Measurements from ENCODE around the gene CANX. TPM values are rescaled to one million over a fixed set of nuclear protein-coding genes. Genes with fewer than 3 reads are reported as not detected.

The CANX gene
- total and polyA plus RNA-seq, 9 of the 15 experiments (the other 6 are each of a cell fraction or from before 2014, with no cell fraction given) = 155 to 893 (median 589) TPM

DNA sequence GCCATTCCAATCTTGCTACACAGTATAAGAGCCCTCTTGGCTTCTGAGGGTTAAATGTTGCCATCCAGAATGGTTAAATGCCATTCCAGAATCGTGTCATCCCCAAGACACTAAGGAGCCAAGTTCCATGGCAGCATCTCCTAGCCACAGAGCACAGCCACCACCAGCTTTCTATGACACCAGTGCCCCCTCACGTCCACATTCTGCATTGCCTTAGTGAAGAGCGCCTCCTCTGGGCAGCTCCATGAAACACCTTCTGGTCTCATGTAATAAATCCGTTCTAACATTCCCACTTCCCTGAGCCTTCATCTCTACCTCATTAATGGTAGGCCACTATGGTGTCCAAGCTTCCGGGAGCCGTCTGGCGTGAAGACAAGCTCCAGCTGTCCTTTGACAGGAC lies 30.4 kb upstream of the CANX start (continued):
- TF ChIP-seq DDX20 (tag; IDR thresholded peaks at IDR 0.05; ENCODE audit: low read depth) (no peak), SMAD2 (IDR thresholded peaks at IDR 0.05; ENCODE audit: low read depth, low read length) (no peak), ATF1 (CRISPR knock-in tag; IDR thresholded peaks at IDR 0.05) (no peak), ATF1 (tag; IDR thresholded peaks at IDR 0.05) (no peak), KDM2B (CRISPR knock-in tag; IDR thresholded peaks at IDR 0.05) (no peak), ZNF696 (CRISPR knock-in tag; conservative IDR thresholded peaks at IDR 0.05) (no peak), SMC3 (conservative IDR thresholded peaks at IDR 0.05; ENCODE audit: insufficient read depth, low read depth, low read length) (peak; percentile 79), ARID2 (IDR thresholded peaks at IDR 0.05) (peak; percentile 65), FOXJ3 (CRISPR knock-in tag; IDR thresholded peaks at IDR 0.05) (no peak), SIRT6 (IDR thresholded peaks at IDR 0.05; ENCODE audit: low read depth, low read length) (no peak), ZNF134 (CRISPR knock-in tag; conservative IDR thresholded peaks at IDR 0.05) (no peak), GTF2E2 (tag; IDR thresholded peaks at IDR 0.05) (no peak), MYNN (IDR thresholded peaks at IDR 0.05) (0 out of 2 replicates have a peak, but pooled peaks have one; percentile 32), MYNN (CRISPR knock-in tag; IDR thresholded peaks at IDR 0.05) (no peak), XRCC4 (IDR thresholded peaks at IDR 0.05; ENCODE audit: extremely low read depth, insufficient read depth, insufficient read length) (no peak), MYBL2 (IDR thresholded peaks at IDR 0.05; ENCODE audit: low read depth) (no peak), MYBL2 (CRISPR knock-in tag; IDR thresholded peaks at IDR 0.05; ENCODE audit: borderline replicate concordance) (no peak), ZBTB17 (CRISPR knock-in tag; IDR thresholded peaks at IDR 0.05) (no peak), SRSF9 (IDR thresholded peaks at IDR 0.05; ENCODE audit: borderline replicate concordance, low read depth, low read length) (no peak), HDAC3 (IDR thresholded peaks at IDR 0.05; ENCODE audit: borderline replicate concordance, partially characterized antibody) (no peak), STAG1 (CRISPR knock-in tag; IDR thresholded peaks at IDR 0.05; ENCODE audit: borderline replicate concordance) (peak; percentile 44; the same call in 1 of the 2 replicates), NCOA4 (IDR thresholded peaks at IDR 0.05; ENCODE audit: partially characterized antibody) (no peak), MIER1 (IDR thresholded peaks at IDR 0.05; ENCODE audit: low read depth) (no peak), XRCC5 (IDR thresholded peaks at IDR 0.05; ENCODE audit: low read depth, low read length) (0 out of 2 replicates have a peak, but pooled peaks have one; percentile 35)
- TF ChIP-seq, protein P1, sequence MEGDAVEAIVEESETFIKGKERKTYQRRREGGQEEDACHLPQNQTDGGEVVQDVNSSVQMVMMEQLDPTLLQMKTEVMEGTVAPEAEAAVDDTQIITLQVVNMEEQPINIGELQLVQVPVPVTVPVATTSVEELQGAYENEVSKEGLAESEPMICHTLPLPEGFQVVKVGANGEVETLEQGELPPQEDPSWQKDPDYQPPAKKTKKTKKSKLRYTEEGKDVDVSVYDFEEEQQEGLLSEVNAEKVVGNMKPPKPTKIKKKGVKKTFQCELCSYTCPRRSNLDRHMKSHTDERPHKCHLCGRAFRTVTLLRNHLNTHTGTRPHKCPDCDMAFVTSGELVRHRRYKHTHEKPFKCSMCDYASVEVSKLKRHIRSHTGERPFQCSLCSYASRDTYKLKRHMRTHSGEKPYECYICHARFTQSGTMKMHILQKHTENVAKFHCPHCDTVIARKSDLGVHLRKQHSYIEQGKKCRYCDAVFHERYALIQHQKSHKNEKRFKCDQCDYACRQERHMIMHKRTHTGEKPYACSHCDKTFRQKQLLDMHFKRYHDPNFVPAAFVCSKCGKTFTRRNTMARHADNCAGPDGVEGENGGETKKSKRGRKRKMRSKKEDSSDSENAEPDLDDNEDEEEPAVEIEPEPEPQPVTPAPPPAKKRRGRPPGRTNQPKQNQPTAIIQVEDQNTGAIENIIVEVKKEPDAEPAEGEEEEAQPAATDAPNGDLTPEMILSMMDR (IDR thresholded peaks at IDR 0.05 in 2 of 3, conservative IDR thresholded peaks at IDR 0.05 in 1 of 3; ENCODE audit: insufficient read depth in 2 of 3, low read depth in 1 of 3, low read length in 3 of 3) = peak; percentile 100
- TF ChIP-seq, protein P2, sequence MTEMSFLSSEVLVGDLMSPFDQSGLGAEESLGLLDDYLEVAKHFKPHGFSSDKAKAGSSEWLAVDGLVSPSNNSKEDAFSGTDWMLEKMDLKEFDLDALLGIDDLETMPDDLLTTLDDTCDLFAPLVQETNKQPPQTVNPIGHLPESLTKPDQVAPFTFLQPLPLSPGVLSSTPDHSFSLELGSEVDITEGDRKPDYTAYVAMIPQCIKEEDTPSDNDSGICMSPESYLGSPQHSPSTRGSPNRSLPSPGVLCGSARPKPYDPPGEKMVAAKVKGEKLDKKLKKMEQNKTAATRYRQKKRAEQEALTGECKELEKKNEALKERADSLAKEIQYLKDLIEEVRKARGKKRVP (CRISPR knock-in tag; IDR thresholded peaks at IDR 0.05) = no peak
- TF ChIP-seq, protein P3, sequence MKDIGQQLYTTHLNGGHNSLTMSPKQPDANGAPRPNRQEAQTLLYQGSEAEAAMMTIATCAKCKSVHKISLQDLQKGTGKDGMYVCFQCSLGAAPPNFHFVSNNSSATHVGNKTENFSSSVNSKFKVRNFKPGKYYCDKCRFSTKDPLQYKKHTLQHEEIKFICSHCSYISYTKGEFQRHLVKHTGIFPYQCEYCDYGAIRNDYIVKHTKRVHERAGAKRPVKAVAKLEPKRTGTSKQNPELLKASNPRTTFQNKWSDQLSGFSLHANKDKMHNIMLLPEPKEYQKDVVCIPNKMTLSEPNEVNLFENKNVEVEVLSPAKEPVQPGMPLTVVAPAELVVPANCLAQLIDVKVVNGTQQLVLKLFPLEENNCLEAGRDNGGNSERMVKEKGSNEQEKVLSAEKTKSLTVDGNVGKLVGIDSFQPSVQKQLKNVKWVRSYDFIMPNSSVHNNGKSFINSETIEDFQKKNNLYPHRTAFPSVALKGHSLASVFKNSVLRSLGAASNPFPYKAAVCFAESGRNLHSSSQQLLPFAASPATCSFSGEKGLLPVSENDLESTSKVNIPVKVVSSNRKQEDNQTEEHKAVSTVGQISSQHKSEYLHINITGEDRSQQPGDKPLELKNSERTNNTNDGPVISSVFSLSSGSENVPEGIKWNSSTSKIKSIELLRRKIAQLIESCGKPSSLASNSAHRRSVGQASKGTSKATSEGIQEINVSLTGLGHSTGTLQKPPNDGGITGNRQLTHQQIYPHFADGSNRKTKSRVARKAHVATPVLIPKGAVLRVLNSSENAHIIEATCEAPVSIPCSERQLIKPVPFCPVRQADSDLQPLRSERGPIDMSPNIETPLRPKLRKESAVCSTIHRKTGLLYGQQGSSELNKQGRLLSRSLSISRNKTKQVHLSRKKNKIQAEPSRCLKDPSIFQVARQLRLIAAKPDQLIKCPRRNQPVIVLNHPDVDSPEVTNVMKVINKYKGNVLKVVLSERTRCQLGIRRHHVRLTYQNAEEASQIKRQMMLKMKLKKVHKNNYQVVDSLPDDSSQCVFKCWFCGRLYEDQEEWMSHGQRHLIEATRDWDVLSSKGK (CRISPR knock-in tag; IDR thresholded peaks at IDR 0.05) = no peak
